GM12875 (cell line): ENCODE data around the gene CEP85L.
A peak's percentile ranks its signal among the peaks of the same experiment; 100 is the strongest.

ENCODE experiments used
- H3K4me3 ChIP-seq: one replicate; pipeline ENCODE4 v1.5.1; 2011; ENCODE audit warnings: low read depth, low read length, control low read depth
- CTCF ChIP-seq: IDR thresholded peaks from 2 replicates; pipeline ENCODE4 v1.5.1; 2011; ENCODE audit warnings: low read depth, mild to moderate bottlenecking, control low read depth, inconsistent platforms, low read length, moderate library complexity, borderline replicate concordance; ENCODE audit not compliant: insufficient read depth

The CEP85L gene

GRCh38 chr6:118581489-118581959 lies 69.9 kb downstream of the CEP85L start:
- no peak for TF ChIP-seq CTCF
- H3K4me3 ChIP-seq: no peak overlapping the region

- TF ChIP-seq CTCF: peak; percentile 17; the same call in 1 of the 2 replicates
- no peak overlapping the region for H3K4me3 ChIP-seq
Measured at GRCh38 chr6:118580585-118581419, 70.6 kb downstream of the CEP85L start.

- no peak for TF ChIP-seq CTCF
- no peak overlapping the region for H3K4me3 ChIP-seq
Measured at GRCh38 chr6:118579786-118580185, 71.6 kb downstream of the CEP85L start.

GRCh38 chr6:118578617-118579016 lies 72.8 kb downstream of the CEP85L start:
- TF ChIP-seq CTCF: no peak
- no peak overlapping the region for H3K4me3 ChIP-seq

GRCh38 chr6:118577972-118578371 lies 73.4 kb downstream of the CEP85L start:
- no peak for TF ChIP-seq CTCF

GRCh38 chr6:118574051-118574865 lies 77.1 kb downstream of the CEP85L start:
- H3K4me3 ChIP-seq: no peak overlapping the region
- TF ChIP-seq CTCF: no peak

More at GRCh38 chr6:118577972-118578371, 73.4 kb downstream of the CEP85L start:
- no peak overlapping the region for H3K4me3 ChIP-seq
